T-helper 1 cell treated with Interleukin-12 subunit alpha and Interleukin-12 subunit beta and Interleukin-4 antibody, amounts not matched to agents 30 μg/mL and 1 μg/mL, for 36 hours (primary cell): ENCODE results near the gene TRIM17.

Experiments
- H3K27ac Mint-ChIP-seq: one replicate; pipeline ENCODE4 v1.8.0; 2021; ENCODE audit warnings: mild to moderate bottlenecking, mixed read lengths
- H3K27me3 Mint-ChIP-seq: one replicate; pipeline ENCODE4 v1.8.0; 2021; ENCODE audit warnings: low read depth, mixed read lengths
- H3K36me3 Mint-ChIP-seq: one replicate; pipeline ENCODE4 v1.8.0; 2021; ENCODE audit warnings: low read depth, mixed read lengths
- H3K4me1 Mint-ChIP-seq: one replicate; pipeline ENCODE4 v1.8.0; 2021; ENCODE audit warnings: low read depth, mixed read lengths
- H3K4me3 Mint-ChIP-seq: one replicate; pipeline ENCODE4 v1.8.0; 2021; ENCODE audit warnings: mild to moderate bottlenecking, moderate library complexity, mixed read lengths
- H3K9me3 Mint-ChIP-seq: one replicate; pipeline ENCODE4 v1.8.0; 2021; ENCODE audit warnings: mixed read lengths

Gene TRIM17

GRCh38 chr1:228393268-228393701 is 23.4 kb downstream of the TRIM17 start:
- Mint-ChIP-seq H3K9me3 (no peaks in the 10 kb centered on the region), H3K4me1 (peaks cover 11% of the 10 kb centered on the region), H3K4me3 (no peak overlapping the region), H3K27ac (no peak overlapping the region), H3K36me3 (peaks cover 22% of the 10 kb centered on the region), H3K27me3 (no peaks in the 10 kb centered on the region)

GRCh38 chr1:228392111-228392936 is 24.3 kb downstream of the TRIM17 start:
- H3K9me3 Mint-ChIP-seq, result no peaks in the 10 kb centered on the region
- no peak overlapping the region for H3K4me3 Mint-ChIP-seq
- no peak overlapping the region for H3K27ac Mint-ChIP-seq
- H3K36me3 Mint-ChIP-seq, result peaks cover 14% of the 10 kb centered on the region
- peaks cover 4% of the 10 kb centered on the region for H3K4me1 Mint-ChIP-seq
- no peaks in the 10 kb centered on the region for H3K27me3 Mint-ChIP-seq

- Mint-ChIP-seq H3K4me1 (peaks cover 4% of the 10 kb centered on the region), H3K9me3 (no peaks in the 10 kb centered on the region), H3K4me3 (no peak overlapping the region), H3K36me3 (peaks cover 13% of the 10 kb centered on the region), H3K27ac (no peak overlapping the region), H3K27me3 (no peaks in the 10 kb centered on the region)
Observed at GRCh38 chr1:228391411-228392020, 25.1 kb downstream of the TRIM17 start.

- Mint-ChIP-seq H3K27ac (no peak overlapping the region), H3K9me3 (no peaks in the 10 kb centered on the region), H3K4me3 (no peak overlapping the region), H3K27me3 (peaks cover 3% of the 10 kb centered on the region), H3K36me3 (peaks cover 5% of the 10 kb centered on the region), H3K4me1 (peaks cover 2% of the 10 kb centered on the region)
Observed at GRCh38 chr1:228390649-228391048, 26.0 kb downstream of the TRIM17 start.

GRCh38 chr1:228387321-228387720 is 29.3 kb downstream of the TRIM17 start:
- Mint-ChIP-seq H3K27ac (no peak overlapping the region), H3K4me3 (no peak overlapping the region), H3K27me3 (peaks cover 17% of the 10 kb centered on the region)

GRCh38 chr1:228385232-228385631 is 31.4 kb downstream of the TRIM17 start:
- Mint-ChIP-seq H3K4me3 (no peak overlapping the region), H3K36me3 (no peaks in the 10 kb centered on the region), H3K9me3 (no peaks in the 10 kb centered on the region), H3K4me1 (no peaks in the 10 kb centered on the region), H3K27ac (no peak overlapping the region), H3K27me3 (peaks cover 29% of the 10 kb centered on the region)

More at GRCh38 chr1:228387321-228387720, 29.3 kb downstream of the TRIM17 start:
- H3K4me1 Mint-ChIP-seq, result peaks cover under 1% of the 10 kb centered on the region
- H3K36me3 Mint-ChIP-seq, result peaks cover under 1% of the 10 kb centered on the region
- H3K9me3 Mint-ChIP-seq, result no peaks in the 10 kb centered on the region

GRCh38 chr1:228383773-228384172 is 32.9 kb downstream of the TRIM17 start:
- no peaks in the 10 kb centered on the region for H3K36me3 Mint-ChIP-seq
- peaks cover 5% of the 10 kb centered on the region for H3K4me1 Mint-ChIP-seq
- H3K27ac Mint-ChIP-seq, result no peak overlapping the region
- no peaks in the 10 kb centered on the region for H3K9me3 Mint-ChIP-seq
- no peak overlapping the region for H3K4me3 Mint-ChIP-seq
- H3K27me3 Mint-ChIP-seq, result peaks cover 42% of the 10 kb centered on the region

GRCh38 chr1:228381356-228381755 is 35.3 kb downstream of the TRIM17 start:
- Mint-ChIP-seq H3K27ac (no peak overlapping the region), H3K4me1 (peaks cover 6% of the 10 kb centered on the region), H3K9me3 (no peaks in the 10 kb centered on the region), H3K36me3 (no peaks in the 10 kb centered on the region), H3K4me3 (no peak overlapping the region), H3K27me3 (peaks cover 45% of the 10 kb centered on the region)

GRCh38 chr1:228379666-228380065 is 37.0 kb downstream of the TRIM17 start:
- H3K27me3 Mint-ChIP-seq, result peaks cover 35% of the 10 kb centered on the region
- H3K27ac Mint-ChIP-seq, result no peak overlapping the region

GRCh38 chr1:228378873-228379460 is 37.7 kb downstream of the TRIM17 start:
- Mint-ChIP-seq H3K4me1 (peaks cover 6% of the 10 kb centered on the region), H3K27ac (peak overlapping the region; percentile 68), H3K27me3 (peaks cover 35% of the 10 kb centered on the region), H3K36me3 (no peaks in the 10 kb centered on the region), H3K9me3 (no peaks in the 10 kb centered on the region), H3K4me3 (peak overlapping the region; percentile 81)

More at GRCh38 chr1:228379666-228380065, 37.0 kb downstream of the TRIM17 start:
- H3K4me3 Mint-ChIP-seq, result no peak overlapping the region
- H3K4me1 Mint-ChIP-seq, result peaks cover 6% of the 10 kb centered on the region
- H3K36me3 Mint-ChIP-seq, result no peaks in the 10 kb centered on the region
- no peaks in the 10 kb centered on the region for H3K9me3 Mint-ChIP-seq

GRCh38 chr1:228378090-228378872 is 38.4 kb downstream of the TRIM17 start:
- Mint-ChIP-seq H3K9me3 (no peaks in the 10 kb centered on the region), H3K4me1 (peaks cover 6% of the 10 kb centered on the region), H3K27ac (no peak overlapping the region)

GRCh38 chr1:228377664-228378089 is 39.0 kb downstream of the TRIM17 start:
- peak overlapping the region; percentile 42 for H3K4me3 Mint-ChIP-seq
- H3K27ac Mint-ChIP-seq, result no peak overlapping the region
- H3K36me3 Mint-ChIP-seq, result no peaks in the 10 kb centered on the region
- peaks cover 31% of the 10 kb centered on the region for H3K27me3 Mint-ChIP-seq
- H3K4me1 Mint-ChIP-seq, result peaks cover 6% of the 10 kb centered on the region
- no peaks in the 10 kb centered on the region for H3K9me3 Mint-ChIP-seq

More at GRCh38 chr1:228378090-228378872, 38.4 kb downstream of the TRIM17 start:
- no peaks in the 10 kb centered on the region for H3K36me3 Mint-ChIP-seq
- H3K4me3 Mint-ChIP-seq, result peak overlapping the region; percentile 81
- H3K27me3 Mint-ChIP-seq, result peaks cover 35% of the 10 kb centered on the region

- no peaks in the 10 kb centered on the region for H3K36me3 Mint-ChIP-seq
- H3K4me3 Mint-ChIP-seq, result peak overlapping the region; percentile 42
- H3K27me3 Mint-ChIP-seq, result peaks cover 27% of the 10 kb centered on the region
- H3K27ac Mint-ChIP-seq, result no peak overlapping the region
- no peaks in the 10 kb centered on the region for H3K9me3 Mint-ChIP-seq
- H3K4me1 Mint-ChIP-seq, result peaks cover 6% of the 10 kb centered on the region
Observed at GRCh38 chr1:228376651-228377631, 39.7 kb downstream of the TRIM17 start.
